DND-41 (cell line): ENCODE measurements around the gene C1orf21.

ENCODE experiments used
- CTCF ChIP-seq: IDR thresholded peaks from 2 replicates; pipeline ENCODE4 v1.5.1; 2012; ENCODE audit warnings: borderline replicate concordance, low read length, moderate library complexity, mild to moderate bottlenecking; ENCODE audit not compliant: poor library complexity, severe bottlenecking; ENCODE audit errors: extremely low read depth
- EZH2 ChIP-seq: IDR thresholded peaks from 3 replicates; pipeline ENCODE4 v1.6.1; 2012; ENCODE audit warnings: borderline replicate concordance, low read depth, mild to moderate bottlenecking, moderate library complexity, low read length, inconsistent platforms; ENCODE audit not compliant: severe bottlenecking

GRCh38 chr1:184387069-184387475 lies 243 bp downstream of the C1orf21 start:
- no peak for TF ChIP-seq CTCF
- TF ChIP-seq EZH2: peak; percentile 51
